IMR-90 (cell line): ENCODE results near the gene LRRC75B. TPM values are rescaled to one million over a fixed set of nuclear protein-coding genes. Genes with fewer than 3 reads are reported as not detected.
"Not testable (repeated sequence)": the region's sequence is repeated elsewhere in the genome, so short reads cannot be mapped to it uniquely, and the experiment has no call there.

ENCODE experiments used
- ATAC-seq: fragments of 200-7000 bp; cut with Tn5 transposase; 2 replicates; pipeline ENCODE4 v1.9.1; 2020; ENCODE audit warnings: low read depth, mild to moderate bottlenecking, moderate library complexity
- BruUV-seq: library from RNA; stranded (reverse); fragments of 400-500 nt; replicated peaks from 2 replicates; lab custom pipeline; 2021; lab: Mats Ljungman, UMichigan
- CTCF ChIA-PET: fragments of 300-600 bp; formaldehyde crosslinking; extraction: SDS; loops from one replicate; lab custom pipeline; 2021; ENCODE audit warnings: antibody characterized with exemption; lab: Yijun Ruan, JAX
- POLR2A ChIA-PET: fragments of 300-600 bp; sonication (Branson Sonifier 250); formaldehyde crosslinking; loops from one replicate; lab custom pipeline; 2022; ENCODE audit warnings: antibody characterized with exemption; ENCODE audit not compliant: unreplicated experiment; lab: Charles Lee
- DNase-seq: peaks from one replicate; pipeline ENCODE4 v3.0.0; 2013
- H2AFZ ChIP-seq: replicated peaks from 2 replicates; pipeline ENCODE3; 2013; ENCODE audit warnings: low read length, mild to moderate bottlenecking; ENCODE audit not compliant: poor library complexity
- H2AK5ac ChIP-seq: 2 replicates; pipeline ENCODE4 v1.6.1; 2013; ENCODE audit warnings: low read depth, low read length, inconsistent platforms
- H2AK9ac ChIP-seq: replicated peaks from 2 replicates; pipeline ENCODE3; 2013; ENCODE audit warnings: mild to moderate bottlenecking, low read depth, low read length, moderate library complexity; ENCODE audit not compliant: poor library complexity
- H2BK120ac ChIP-seq: 2 replicates; pipeline ENCODE4 v1.6.1; 2013; ENCODE audit warnings: low read depth, low read length, inconsistent platforms
- H2BK15ac ChIP-seq: 3 replicates; pipeline ENCODE4 v1.6.1; 2013; ENCODE audit warnings: low read depth, low read length, inconsistent platforms
- H2BK20ac ChIP-seq: 2 replicates; pipeline ENCODE4 v1.6.1; 2013; ENCODE audit warnings: low read depth, mild to moderate bottlenecking, inconsistent platforms, low read length, moderate library complexity
- H2BK5ac ChIP-seq: 2 replicates; pipeline ENCODE4 v1.6.1; 2013; ENCODE audit warnings: mild to moderate bottlenecking, low read depth, low read length, inconsistent platforms; ENCODE audit not compliant: poor library complexity, severe bottlenecking
- H3K14ac ChIP-seq: replicated peaks from 2 replicates; pipeline ENCODE4 v1.6.1; 2013; ENCODE audit warnings: low read depth, low read length, inconsistent platforms
- H3K18ac ChIP-seq: 2 replicates; pipeline ENCODE4 v1.6.1; 2013; ENCODE audit warnings: low read depth, low read length, control low read depth
- H3K23ac ChIP-seq: 2 replicates; pipeline ENCODE4 v1.6.1; 2013; ENCODE audit warnings: low read depth, low read length, inconsistent platforms
- H3K27ac ChIP-seq: 2 replicates; pipeline ENCODE4 v1.5.1; 2013; ENCODE audit warnings: mild to moderate bottlenecking, control low read depth, low read length; ENCODE audit not compliant: insufficient read depth
- H3K27me3 ChIP-seq: 2 replicates; pipeline ENCODE4 v1.6.1; 2013; ENCODE audit warnings: low read length; ENCODE audit not compliant: control insufficient read depth, insufficient read depth
- H3K36me3 ChIP-seq: 2 replicates; pipeline ENCODE4 v1.6.1; 2013; ENCODE audit warnings: low read length, mixed read lengths; ENCODE audit not compliant: control insufficient read depth, insufficient read depth
- H3K4ac ChIP-seq: 2 replicates; pipeline ENCODE4 v1.6.1; 2013; ENCODE audit warnings: low read depth, low read length, inconsistent platforms
- H3K4me1 ChIP-seq: 2 replicates; pipeline ENCODE4 v1.6.1; 2013; ENCODE audit warnings: low read length, mixed read lengths; ENCODE audit not compliant: control insufficient read depth, insufficient read depth
- H3K4me2 ChIP-seq: 2 replicates; pipeline ENCODE4 v1.6.1; 2013; ENCODE audit warnings: low read depth, mild to moderate bottlenecking, control low read depth, low read length, moderate library complexity
- H3K4me3 ChIP-seq: 2 replicates; pipeline ENCODE4 v1.5.1; 2013; ENCODE audit warnings: low read depth, mild to moderate bottlenecking, control low read depth, low read length, moderate library complexity; ENCODE audit not compliant: insufficient read depth
- H3K56ac ChIP-seq: 2 replicates; pipeline ENCODE4 v1.6.1; 2013; ENCODE audit warnings: low read length, inconsistent platforms; ENCODE audit not compliant: insufficient read depth; ENCODE audit errors: extremely low read depth
- H3K79me1 ChIP-seq, 2 experiments: 2 replicates each; pipeline ENCODE4 v1.6.1; 2013; ENCODE audit warnings: low read length in 2 of 2, inconsistent platforms in 1 of 2, low read depth in 1 of 2
- H3K9ac ChIP-seq: 2 replicates; pipeline ENCODE4 v1.6.1; 2013; ENCODE audit warnings: low read depth, low read length, control low read depth
- H3K9me1 ChIP-seq: 2 replicates; pipeline ENCODE4 v1.6.1; 2013; ENCODE audit warnings: low read length, inconsistent platforms; ENCODE audit not compliant: insufficient read depth
- H3K9me3 ChIP-seq: 2 replicates; pipeline ENCODE4 v1.6.1; 2013; ENCODE audit warnings: low read length; ENCODE audit not compliant: control insufficient read depth, insufficient read depth
- H4K20me1 ChIP-seq: 2 replicates; pipeline ENCODE4 v1.6.1; 2013; ENCODE audit warnings: low read length, inconsistent platforms; ENCODE audit not compliant: insufficient read depth
- H4K5ac ChIP-seq: 2 replicates; pipeline ENCODE4 v1.6.1; 2013; ENCODE audit warnings: mild to moderate bottlenecking, low read depth, low read length, control low read depth
- H4K8ac ChIP-seq, 2 experiments: 2 replicates each; pipeline ENCODE4 v1.6.1; 2013; ENCODE audit warnings: low read depth in 2 of 2, low read length in 2 of 2, control low read depth in 1 of 2, inconsistent platforms in 1 of 2
- H4K91ac ChIP-seq: 2 replicates; pipeline ENCODE4 v1.6.1; 2013; ENCODE audit warnings: low read depth, low read length, inconsistent platforms; ENCODE audit not compliant: insufficient read depth
- WGBS, 2 experiments: methylation state at CpG; one replicate each; pipeline versions ENCODE4 v1.1.5 to v1.1.7; 2013; ENCODE audit warnings: missing lambda C conversion rate in 2 of 2; ENCODE audit not compliant: insufficient read length in 1 of 2; ENCODE audit errors: extremely low coverage in 2 of 2; 5-methylcytosine and 5-hydroxymethylcytosine counted together
- dilution Hi-C: fragments of 300-500 bp; cut with HindIII; formaldehyde crosslinking; loops from one replicate; pipeline ENCODE4 v1.14.3; 2018; ENCODE audit warnings: low sequenced_read_pairs; ENCODE audit not compliant: unreplicated experiment
- in situ Hi-C: fragments of 300-500 bp; cut with MboI; formaldehyde crosslinking; loops from 3 replicates; pipeline ENCODE4 v1.14.3; 2019; ENCODE audit warnings: low sequenced_read_pairs, inconsistent platforms, mixed read lengths
- intact Hi-C: fragments of 100-400 bp; cut with micrococcal nuclease; formaldehyde crosslinking; loops from 2 replicates; pipeline ENCODE4 v1.10.0; 2022
- polyA plus RNA-seq, 3 experiments: library from polyadenylated mRNA; depleted of rRNA; stranded (reverse); fragments of >200 nt; gene quantifications; 2 replicates each; pipeline ENCODE4 v1.2.3, GENCODE V29; 2012; ENCODE audit warnings: low replicate concordance in 1 of 3
- total RNA-seq: library from RNA; depleted of rRNA; stranded (reverse); fragments of >200 nt; gene quantifications from 2 replicates; pipeline ENCODE4 v1.2.3, GENCODE V29; 2012

The LRRC75B gene
- total and polyA plus RNA-seq, 2 of the 4 experiments (the other 2 are of a cell fraction): 1.6 to 10.7 TPM

GRCh38 chr22:24636513-24636912 is 43.6 kb upstream of the LRRC75B start:
- DNase-seq, POLR2A ChIA-PET, H4K91ac ChIP-seq, H3K4me3 ChIP-seq, in situ Hi-C loops, H3K27ac ChIP-seq, H4K8ac ChIP-seq, H3K9me1 ChIP-seq, H3K4ac ChIP-seq, BruUV-seq, H3K14ac ChIP-seq, H2BK120ac ChIP-seq, H3K4me2 ChIP-seq, H2BK5ac ChIP-seq, H2AK5ac ChIP-seq, H3K56ac ChIP-seq, H3K9me3 ChIP-seq, H3K18ac ChIP-seq, H3K23ac ChIP-seq, ATAC-seq, H3K9ac ChIP-seq, H3K79me1 ChIP-seq, H2BK20ac ChIP-seq, H3K36me3 ChIP-seq, H3K27me3 ChIP-seq, H2AK9ac ChIP-seq, H2AFZ ChIP-seq, intact Hi-C loops, CTCF ChIA-PET, H4K20me1 ChIP-seq, H4K5ac ChIP-seq, dilution Hi-C loops, H2BK15ac ChIP-seq: not testable (repeated sequence)
- no CpG with 5 or more reads among the region's 3 CpGs for WGBS, 2 experiments
- H3K4me1 ChIP-seq: peaks cover 10% of the 10 kb centered on the region; the same call in 1 of the 2 replicates

- H3K4me2 ChIP-seq, ATAC-seq, H2BK15ac ChIP-seq, H3K36me3 ChIP-seq, intact Hi-C loops, BruUV-seq, in situ Hi-C loops, H3K9ac ChIP-seq, H3K56ac ChIP-seq, CTCF ChIA-PET, DNase-seq, H3K27ac ChIP-seq, H4K5ac ChIP-seq, H4K20me1 ChIP-seq, H3K4ac ChIP-seq, H3K18ac ChIP-seq, H2AK5ac ChIP-seq, H3K23ac ChIP-seq, dilution Hi-C loops, H3K4me3 ChIP-seq, H2AFZ ChIP-seq, H3K79me1 ChIP-seq, H3K9me3 ChIP-seq, H3K9me1 ChIP-seq, H2BK5ac ChIP-seq, POLR2A ChIA-PET, H2AK9ac ChIP-seq, H3K27me3 ChIP-seq: not testable (repeated sequence)
- H4K91ac ChIP-seq: peak overlapping the region; percentile 47; the same call in 1 of the 2 replicates
- 40% methylated on average over 2 of the region's 10 CpGs; no CpG with 5 or more reads in 1 of the 2 experiments for WGBS, 2 experiments
- H3K4me1 ChIP-seq: peaks cover 13% of the 10 kb centered on the region; the same call in 1 of the 2 replicates
- H2BK20ac ChIP-seq: 0 out of 2 replicates have a peak overlapping the region, but pooled peaks have one; percentile 7
- H4K8ac ChIP-seq: 0 out of 4 replicates have a peak overlapping the region, but pooled peaks have one; percentile 25 to 69
- 0 out of 2 replicates have a peak overlapping the region, but pooled peaks have one; percentile 15 for H2BK120ac ChIP-seq
- 0 out of 2 replicates have a peak overlapping the region, but pooled peaks have one; percentile 41 for H3K14ac ChIP-seq
Observed at GRCh38 chr22:24634776-24635389, 42.0 kb upstream of the LRRC75B start.
